ENCODE data around the gene DEPDC1B.

DNA sequence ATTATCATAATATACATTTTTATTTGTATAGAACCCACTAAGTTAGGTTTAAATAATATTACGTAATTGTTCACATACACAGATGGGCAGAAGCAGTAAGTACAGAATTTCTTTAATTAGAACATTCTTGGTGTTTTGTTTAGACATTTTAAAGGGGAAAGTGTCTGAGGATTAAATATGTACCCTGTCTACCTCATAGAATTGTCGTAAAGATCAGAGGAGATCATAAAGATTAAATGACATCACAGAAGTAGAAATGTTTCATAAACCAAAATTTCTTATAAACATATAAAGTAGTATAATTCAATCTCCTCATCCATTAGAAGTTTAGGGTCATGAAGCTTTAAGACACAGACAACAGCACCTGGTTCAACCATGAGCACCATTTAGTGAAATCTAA, 20.1 kb downstream of the DEPDC1B start:
- TF ChIP-seq, protein P1, sequence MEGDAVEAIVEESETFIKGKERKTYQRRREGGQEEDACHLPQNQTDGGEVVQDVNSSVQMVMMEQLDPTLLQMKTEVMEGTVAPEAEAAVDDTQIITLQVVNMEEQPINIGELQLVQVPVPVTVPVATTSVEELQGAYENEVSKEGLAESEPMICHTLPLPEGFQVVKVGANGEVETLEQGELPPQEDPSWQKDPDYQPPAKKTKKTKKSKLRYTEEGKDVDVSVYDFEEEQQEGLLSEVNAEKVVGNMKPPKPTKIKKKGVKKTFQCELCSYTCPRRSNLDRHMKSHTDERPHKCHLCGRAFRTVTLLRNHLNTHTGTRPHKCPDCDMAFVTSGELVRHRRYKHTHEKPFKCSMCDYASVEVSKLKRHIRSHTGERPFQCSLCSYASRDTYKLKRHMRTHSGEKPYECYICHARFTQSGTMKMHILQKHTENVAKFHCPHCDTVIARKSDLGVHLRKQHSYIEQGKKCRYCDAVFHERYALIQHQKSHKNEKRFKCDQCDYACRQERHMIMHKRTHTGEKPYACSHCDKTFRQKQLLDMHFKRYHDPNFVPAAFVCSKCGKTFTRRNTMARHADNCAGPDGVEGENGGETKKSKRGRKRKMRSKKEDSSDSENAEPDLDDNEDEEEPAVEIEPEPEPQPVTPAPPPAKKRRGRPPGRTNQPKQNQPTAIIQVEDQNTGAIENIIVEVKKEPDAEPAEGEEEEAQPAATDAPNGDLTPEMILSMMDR (conservative IDR thresholded peaks at IDR 0.05; ENCODE audit: low read length): no peak
- TF ChIP-seq EZH2phosphoT487 (IDR thresholded peaks at IDR 0.05; ENCODE audit: borderline replicate concordance): no peak

Data from Loucy (cell line).